NCI-H128 (cell line): ENCODE results near the gene GEMIN7.
A peak's percentile ranks its signal among the peaks of the same experiment; 100 is the strongest.

Experiments used
- DNase-seq: peaks from one replicate; lab custom pipeline; 2025; ENCODE audit not compliant: unreplicated experiment; lab: John Stamatoyannopoulos, UW

The GEMIN7 gene

GRCh38 chr19:45086480-45086879, 7.4 kb downstream of the GEMIN7 start:
- DNase-seq: no peak

GRCh38 chr19:45087531-45087930, 8.5 kb downstream of the GEMIN7 start:
- DNase-seq: no peak

- no peak for DNase-seq
Observed at GRCh38 chr19:45090034-45090433, 11.0 kb downstream of the GEMIN7 start.

GRCh38 chr19:45090606-45091005, 11.5 kb downstream of the GEMIN7 start:
- no peak for DNase-seq

- DNase-seq: peak; percentile 99
Observed at GRCh38 chr19:45091031-45091923, 12.2 kb downstream of the GEMIN7 start.

GRCh38 chr19:45092747-45093678, 14.0 kb downstream of the GEMIN7 start, which contains the start of gene PPP1R37:
PPP1R37 (plus strand) TSS chr19:45093179; CDS start chr19:45093326, 147 bp downstream.
- DNase-seq: peak; percentile 97

GRCh38 chr19:45094137-45094536, 15.1 kb downstream of the GEMIN7 start:
- no peak for DNase-seq

GRCh38 chr19:45094707-45095106, 15.6 kb downstream of the GEMIN7 start:
- DNase-seq: no peak

- DNase-seq: no peak
Observed at GRCh38 chr19:45095496-45096413, 16.7 kb downstream of the GEMIN7 start.

GRCh38 chr19:45096700-45097099, 17.6 kb downstream of the GEMIN7 start:
- DNase-seq: no peak

- DNase-seq: no peak
Observed at GRCh38 chr19:45097450-45097775, 18.4 kb downstream of the GEMIN7 start.

- no peak for DNase-seq
Observed at GRCh38 chr19:45097776-45098520, 18.9 kb downstream of the GEMIN7 start.

- no peak for DNase-seq
Observed at GRCh38 chr19:45098521-45099466, 19.7 kb downstream of the GEMIN7 start.

- no peak for DNase-seq
Observed at GRCh38 chr19:45099467-45100191, 20.6 kb downstream of the GEMIN7 start.

- no peak for DNase-seq
Observed at GRCh38 chr19:45100201-45100600, 21.1 kb downstream of the GEMIN7 start.

GRCh38 chr19:45100846-45101252, 21.8 kb downstream of the GEMIN7 start:
- DNase-seq: no peak

GRCh38 chr19:45101806-45102205, 22.7 kb downstream of the GEMIN7 start:
- DNase-seq: no peak

GRCh38 chr19:45102481-45102880, 23.4 kb downstream of the GEMIN7 start:
- DNase-seq: no peak
